PC-3 (cell line): Measurements from ENCODE around the gene BAIAP2. TPM values are rescaled to one million over a fixed set of nuclear protein-coding genes. Genes with fewer than 3 reads are reported as not detected.

Experiments used
- ATAC-seq: fragments of 200-7000 bp; cut with Tn5 transposase; 2 replicates; pipeline ENCODE4 v1.9.1; 2020; ENCODE audit warnings: mild to moderate bottlenecking, moderate library complexity
- BruUV-seq: library from RNA; stranded (reverse); fragments of 400-500 nt; replicated peaks from 2 replicates; lab custom pipeline; 2021; lab: Mats Ljungman, UMichigan
- CTCF ChIA-PET: fragments of 300-600 bp; sonication (Branson Sonifier 250); formaldehyde crosslinking; loops from one replicate; lab custom pipeline; 2022; ENCODE audit warnings: antibody characterized with exemption; lab: Charles Lee
- POLR2A ChIA-PET: fragments of 300-600 bp; sonication (Branson Sonifier 250); formaldehyde crosslinking; loops from one replicate; lab custom pipeline; 2022; ENCODE audit warnings: antibody characterized with exemption; ENCODE audit not compliant: unreplicated experiment; lab: Charles Lee
- DNase-seq: peaks from one replicate; pipeline ENCODE4 v3.0.0-alpha.2; 2015
- H2AFZ ChIP-seq: fragments of 300-600 bp; sonication (generic); 2 replicates; pipeline ENCODE4 v1.6.0; 2016; ENCODE audit warnings: antibody characterized with exemption, low read length
- H3F3A ChIP-seq: fragments of 300-600 bp; sonication (generic); one replicate; pipeline ENCODE4 v1.6.0; 2017; ENCODE audit warnings: antibody characterized with exemption, low read length, control low read depth, mild to moderate bottlenecking; ENCODE audit not compliant: unreplicated experiment
- H3K27ac ChIP-seq: fragments of 300-600 bp; sonication (generic); 2 replicates; pipeline ENCODE4 v1.5.1; 2016; ENCODE audit warnings: mild to moderate bottlenecking, low read length
- H3K27me3 ChIP-seq: fragments of 300-600 bp; sonication (generic); 2 replicates; pipeline ENCODE4 v1.6.1; 2016; ENCODE audit warnings: low read length, mixed read lengths
- H3K36me3 ChIP-seq: fragments of 300-600 bp; sonication (generic); 2 replicates; pipeline ENCODE4 v1.6.1; 2016; ENCODE audit warnings: low read depth, mixed run types, low read length, mixed read lengths
- H3K4me1 ChIP-seq: fragments of 300-600 bp; sonication (generic); 2 replicates; pipeline ENCODE4 v1.5.1; 2016; ENCODE audit warnings: low read length; ENCODE audit not compliant: insufficient read depth
- H3K4me2 ChIP-seq: fragments of 300-600 bp; sonication (generic); 2 replicates; pipeline ENCODE4 v1.6.0; 2016; ENCODE audit warnings: low read length
- H3K4me3 ChIP-seq: fragments of 300-600 bp; sonication (generic); 2 replicates; pipeline ENCODE4 v1.5.1; 2016; ENCODE audit warnings: mild to moderate bottlenecking, low read length, mixed read lengths
- H3K79me2 ChIP-seq: fragments of 300-600 bp; sonication (generic); 2 replicates; pipeline ENCODE4 v1.6.1; 2017; ENCODE audit warnings: low read length, mixed read lengths
- H3K9ac ChIP-seq: fragments of 300-600 bp; sonication (generic); 2 replicates; pipeline ENCODE4 v1.6.0; 2016; ENCODE audit warnings: mild to moderate bottlenecking, low read length
- H3K9me2 ChIP-seq: fragments of 300-600 bp; sonication (generic); replicated peaks from 2 replicates; pipeline ENCODE4 v1.6.1; 2016; ENCODE audit warnings: mixed run types, low read length, mixed read lengths
- H3K9me3 ChIP-seq: fragments of 300-600 bp; sonication (generic); 2 replicates; pipeline ENCODE4 v1.6.1; 2016; ENCODE audit warnings: low read length, mixed read lengths
- H4K20me1 ChIP-seq: fragments of 300-600 bp; sonication (generic); 2 replicates; pipeline ENCODE4 v1.6.1; 2016; ENCODE audit warnings: low read length, mixed read lengths
- CTCF ChIP-seq: fragments of 300-600 bp; sonication (generic); conservative IDR thresholded peaks from 2 replicates; pipeline ENCODE4 v1.5.1; 2017; ENCODE audit warnings: antibody characterized with exemption, low read depth, mild to moderate bottlenecking, low read length
- EZH2 ChIP-seq: fragments of 300-600 bp; sonication (generic); IDR thresholded peaks from one replicate; pipeline ENCODE4 v1.6.1; 2017; ENCODE audit warnings: antibody characterized with exemption, mild to moderate bottlenecking, low read length; ENCODE audit not compliant: unreplicated experiment
- EZH2phosphoT487 ChIP-seq: fragments of 300-600 bp; sonication (generic); IDR thresholded peaks from 2 replicates; pipeline ENCODE4 v1.6.1; 2018; ENCODE audit warnings: mild to moderate bottlenecking, antibody characterized with exemption, low read length, borderline replicate concordance
- intact Hi-C: fragments of 100-400 bp; cut with micrococcal nuclease; formaldehyde crosslinking; loops from 2 replicates; pipeline ENCODE4 v1.9.0; 2023
- total RNA-seq: library from RNA; depleted of rRNA; stranded (reverse); fragments of >200 nt; gene quantifications from 2 replicates; pipeline ENCODE4 v1.2.3, GENCODE V29; 2014

The BAIAP2 gene
- total RNA-seq, 1 experiment from 2014 or later, result 56.9 TPM

DNA sequence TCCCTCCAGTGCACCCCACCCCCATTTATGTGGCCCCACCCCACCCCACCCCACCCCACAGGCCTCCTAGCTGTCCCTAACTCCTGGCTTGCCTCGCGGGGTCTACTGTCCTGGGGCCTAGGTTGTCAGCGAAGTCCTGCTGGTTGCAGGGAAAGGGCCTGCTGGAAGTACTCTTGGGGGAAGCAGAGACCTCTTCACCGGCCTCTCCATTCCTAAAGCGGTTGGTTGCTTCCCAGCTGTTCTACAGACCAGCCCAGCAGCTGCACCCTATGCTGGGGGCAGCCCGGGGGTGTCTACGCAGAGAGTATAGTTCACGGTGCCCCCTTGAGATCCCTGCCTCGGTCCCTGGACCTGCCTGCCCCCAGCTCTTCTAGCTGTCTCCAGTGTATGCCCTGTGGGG, 56.2 kb downstream of the BAIAP2 start:
- Histone ChIP-seq H3K79me2 (no peaks in the 10 kb centered on the region), H3K4me3 (no peak overlapping the region), H4K20me1 (no peaks in the 10 kb centered on the region), H2AFZ (no peak overlapping the region), H3K4me1 (peaks cover 28% of the 10 kb centered on the region), H3K27me3 (no peaks in the 10 kb centered on the region), H3K9ac (no peak overlapping the region), H3F3A (peaks cover 3% of the 10 kb centered on the region), H3K36me3 (peaks cover 15% of the 10 kb centered on the region; the same call in 1 of the 2 replicates), H3K4me2 (no peak overlapping the region), H3K9me2 (no peaks in the 10 kb centered on the region), H3K9me3 (no peaks in the 10 kb centered on the region), H3K27ac (no peak overlapping the region)
- CTCF ChIA-PET, result no interaction called here
- POLR2A ChIA-PET, result no interaction called here
- ATAC-seq, result no peak
- BruUV-seq, result no TSS peak
- intact Hi-C loops, result no loop called here
- TF ChIP-seq CTCF (no peak), EZH2 (no peak)
- no peak for DNase-seq

DNA sequence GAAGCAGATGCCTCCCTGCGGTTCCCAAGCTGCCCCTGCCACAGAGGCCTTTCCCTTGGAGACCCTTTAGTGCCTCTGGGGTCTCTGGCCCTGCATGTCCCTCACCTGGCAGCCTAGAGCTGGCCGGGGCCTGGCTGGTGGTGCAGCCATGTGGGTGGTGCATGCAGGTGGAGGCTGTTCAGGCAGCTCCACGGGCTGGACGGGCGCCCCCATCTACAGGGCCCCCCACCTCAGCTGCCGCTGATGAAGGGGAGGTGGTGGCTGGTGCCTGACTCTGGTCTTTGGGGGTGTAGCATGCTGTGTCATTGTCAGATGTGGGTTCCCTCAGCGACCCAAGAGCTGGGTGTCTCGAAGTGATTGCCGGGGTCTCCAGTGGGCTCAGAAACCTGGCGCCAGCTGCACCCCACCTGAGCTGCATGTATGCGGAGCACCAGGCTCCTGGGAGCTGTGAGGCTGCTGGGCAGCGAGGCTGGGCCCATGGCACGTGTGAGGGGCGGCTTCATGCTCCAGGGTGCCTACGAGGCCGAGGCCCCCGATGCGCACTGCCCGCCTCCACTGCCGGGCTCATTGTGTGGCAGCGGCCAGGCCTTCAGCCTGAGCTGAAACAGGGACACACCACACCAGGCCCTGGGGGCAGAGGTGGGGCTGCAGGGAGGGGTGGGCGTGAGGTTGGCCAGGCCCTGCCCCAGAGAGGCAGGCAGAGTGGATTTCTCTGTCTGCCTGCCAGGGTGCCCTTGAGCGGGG, 57.0 kb downstream of the BAIAP2 start:
- peaks cover 3% of the 10 kb centered on the region for H3F3A ChIP-seq
- H3K9me2 ChIP-seq, result no peaks in the 10 kb centered on the region
- no peaks in the 10 kb centered on the region for H3K9me3 ChIP-seq
- no peak overlapping the region for H3K4me3 ChIP-seq
- no peak overlapping the region for H3K27ac ChIP-seq
- H2AFZ ChIP-seq, result no peak overlapping the region
- CTCF ChIA-PET, result interaction anchor here (0.9 kb wide), 1 partner anchor 69 kb away, joined by 3 read pairs; no protein-coding TSS in a partner anchor
- no peaks in the 10 kb centered on the region for H4K20me1 ChIP-seq
- H3K9ac ChIP-seq, result no peak overlapping the region
- H3K36me3 ChIP-seq, result peaks cover 10% of the 10 kb centered on the region; the same call in 1 of the 2 replicates
- H3K4me2 ChIP-seq, result no peak overlapping the region
- intact Hi-C loops, result no loop called here
- peaks cover 35% of the 10 kb centered on the region for H3K4me1 ChIP-seq
- POLR2A ChIA-PET, result no interaction called here
- no peak for DNase-seq
- no peaks in the 10 kb centered on the region for H3K27me3 ChIP-seq
- no peak for TF ChIP-seq EZH2
- TF ChIP-seq CTCF, result no peak
- TF ChIP-seq EZH2phosphoT487, result no peak
- BruUV-seq, result no TSS peak
- H3K79me2 ChIP-seq, result no peaks in the 10 kb centered on the region
- ATAC-seq, result no peak

GRCh38 chr17:81092518-81093095, 57.7 kb downstream of the BAIAP2 start:
- intact Hi-C loops, result no loop called here
- Histone ChIP-seq H3K79me2 (no peaks in the 10 kb centered on the region), H3K4me3 (no peak overlapping the region), H3K9me2 (no peaks in the 10 kb centered on the region), H2AFZ (no peak overlapping the region), H3K9me3 (no peaks in the 10 kb centered on the region), H3K4me1 (peaks cover 42% of the 10 kb centered on the region), H3K36me3 (peaks cover 9% of the 10 kb centered on the region; the same call in 1 of the 2 replicates), H3K27ac (no peak overlapping the region), H4K20me1 (no peaks in the 10 kb centered on the region), H3K4me2 (no peak overlapping the region), H3K27me3 (no peaks in the 10 kb centered on the region), H3K9ac (no peak overlapping the region), H3F3A (peaks cover 3% of the 10 kb centered on the region)
- no TSS peak for BruUV-seq
- no peak for ATAC-seq
- CTCF ChIA-PET, result interaction anchor here (0.9 kb wide), 1 partner anchor 69 kb away, joined by 3 read pairs; no protein-coding TSS in a partner anchor
- POLR2A ChIA-PET, result no interaction called here
- TF ChIP-seq CTCF (no peak), EZH2phosphoT487 (no peak), EZH2 (no peak)
- no peak for DNase-seq
